Measurements from ENCODE around the gene RNF123. TPM values are rescaled to one million over a fixed set of nuclear protein-coding genes. Genes with fewer than 3 reads are reported as not detected.
A peak's percentile ranks its signal among the peaks of the same experiment; 100 is the strongest.

The RNF123 gene
- total RNA-seq, 4 donors from 2014 or later = 23.4 to 36.2 (median 31.5) TPM

DNA sequence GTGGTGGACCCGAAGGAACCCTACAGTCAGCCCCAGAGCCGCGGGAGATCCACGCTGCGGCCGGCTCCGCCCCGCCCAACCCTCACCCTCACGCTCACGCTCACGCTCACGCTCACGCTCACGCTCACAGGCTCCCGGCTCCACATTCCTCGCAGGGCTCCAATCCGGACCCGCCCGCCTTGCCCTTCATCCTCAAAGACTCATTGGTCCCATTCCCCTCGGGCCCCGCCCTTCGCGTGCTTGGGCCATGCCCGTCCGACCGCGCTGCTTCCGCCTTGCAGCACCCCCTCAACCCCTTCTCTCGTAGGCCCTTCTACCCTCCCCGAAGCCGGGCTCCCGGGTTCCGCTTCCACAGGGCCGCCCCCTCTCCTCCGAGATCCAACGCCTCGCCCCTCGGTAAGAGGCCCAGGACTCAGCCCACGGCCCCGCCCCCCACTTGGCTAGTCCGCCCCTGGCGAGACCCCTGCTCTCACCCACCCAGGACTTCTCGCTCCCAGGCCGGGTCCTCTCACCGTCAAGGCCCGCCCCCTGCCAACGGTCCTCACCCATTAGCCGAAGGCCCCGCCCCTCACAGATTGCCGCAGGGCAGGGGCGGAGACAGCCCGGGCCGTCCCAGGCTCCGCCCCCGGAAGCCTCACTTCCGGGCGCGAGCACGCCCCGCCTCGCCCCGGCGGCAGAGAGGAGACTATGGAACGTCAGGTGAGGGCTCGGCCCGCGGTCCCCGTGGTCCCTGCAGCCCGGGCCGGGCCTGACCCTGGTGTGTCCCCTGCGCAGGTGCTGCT, 15.5 kb upstream of the RNF123 start, which contains the start of gene APEH:
APEH (plus strand) TSS at position 637 of the 782 bp plus-strand sequence; CDS start at position 688, 51 bp downstream.
- Histone ChIP-seq H3K36me3 (peaks cover 21 to 35% (median 33%) of the 10 kb centered on the region in 4 donors), H3K9me3 (no peaks in the 10 kb centered on the region), H3K27me3 (peaks cover 0 to 5% (median 0%) of the 10 kb centered on the region in 4 donors), H3K4me1 (peaks cover 15 to 31% (median 23%) of the 10 kb centered on the region in 4 donors), H3K4me3 (peak within 1 kb of the TSS; percentile 74 to 88 (median 78)), H3K27ac (replicated peaks in 1 of 4) (peak within 1 kb of the TSS; percentile 87 to 94 (median 93))
- TF ChIP-seq POLR2AphosphoS5 (IDR thresholded peaks at IDR 0.05) (peak; percentile 85 to 92), POLR2A (IDR thresholded peaks at IDR 0.05; ENCODE audit: low read depth) (peak; percentile 75), EP300 (IDR thresholded peaks at IDR 0.05) (no peak)
- peak; percentile 98 for DNase-seq (ENCODE audit: extremely low spot score)
- intact Hi-C loops (cut with DNase I) = no loop called here
- WGBS = 0% methylated on average over 22 of the region's 71 CpGs

DNA sequence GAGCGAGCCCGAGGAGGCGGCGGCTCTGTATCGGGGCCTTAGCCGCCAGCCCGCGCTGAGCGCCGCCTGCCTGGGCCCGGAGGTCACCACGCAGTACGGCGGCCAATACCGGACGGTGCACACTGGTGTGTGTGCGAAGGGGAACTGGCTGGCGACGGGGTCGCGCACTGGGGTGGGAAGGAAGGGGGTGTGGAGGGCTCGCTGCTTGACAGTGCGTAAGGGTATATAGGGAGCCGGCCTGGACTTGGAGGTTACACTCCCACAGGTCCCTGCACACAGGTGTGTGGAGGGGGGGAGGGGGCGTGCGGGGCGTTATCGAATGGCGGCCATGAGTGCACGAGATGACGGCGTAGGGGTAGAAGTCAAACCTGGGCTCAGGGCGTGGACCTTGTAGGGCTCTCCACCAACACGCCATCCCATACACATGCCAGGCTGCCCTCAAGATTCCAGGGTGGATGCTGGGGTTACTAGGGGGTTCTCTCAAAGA, 14.8 kb upstream of the RNF123 start:
- H3K27me3 ChIP-seq = no peaks in the 10 kb centered on the region
- H3K4me1 ChIP-seq = peaks cover 15 to 31% (median 23%) of the 10 kb centered on the region in 4 donors
- H3K36me3 ChIP-seq = peaks cover 27 to 41% (median 40%) of the 10 kb centered on the region in 4 donors
- TF ChIP-seq, protein P1, sequence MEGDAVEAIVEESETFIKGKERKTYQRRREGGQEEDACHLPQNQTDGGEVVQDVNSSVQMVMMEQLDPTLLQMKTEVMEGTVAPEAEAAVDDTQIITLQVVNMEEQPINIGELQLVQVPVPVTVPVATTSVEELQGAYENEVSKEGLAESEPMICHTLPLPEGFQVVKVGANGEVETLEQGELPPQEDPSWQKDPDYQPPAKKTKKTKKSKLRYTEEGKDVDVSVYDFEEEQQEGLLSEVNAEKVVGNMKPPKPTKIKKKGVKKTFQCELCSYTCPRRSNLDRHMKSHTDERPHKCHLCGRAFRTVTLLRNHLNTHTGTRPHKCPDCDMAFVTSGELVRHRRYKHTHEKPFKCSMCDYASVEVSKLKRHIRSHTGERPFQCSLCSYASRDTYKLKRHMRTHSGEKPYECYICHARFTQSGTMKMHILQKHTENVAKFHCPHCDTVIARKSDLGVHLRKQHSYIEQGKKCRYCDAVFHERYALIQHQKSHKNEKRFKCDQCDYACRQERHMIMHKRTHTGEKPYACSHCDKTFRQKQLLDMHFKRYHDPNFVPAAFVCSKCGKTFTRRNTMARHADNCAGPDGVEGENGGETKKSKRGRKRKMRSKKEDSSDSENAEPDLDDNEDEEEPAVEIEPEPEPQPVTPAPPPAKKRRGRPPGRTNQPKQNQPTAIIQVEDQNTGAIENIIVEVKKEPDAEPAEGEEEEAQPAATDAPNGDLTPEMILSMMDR (IDR thresholded peaks at IDR 0.05) = peak in 1 of 3 experiments; percentile 6
- no peak for TF ChIP-seq POLR2AphosphoS5 (IDR thresholded peaks at IDR 0.05)
- DNase-seq (ENCODE audit: extremely low spot score) = no peak
- H3K9me3 ChIP-seq = no peaks in the 10 kb centered on the region
- intact Hi-C loops (cut with DNase I) = no loop called here
- H3K4me3 ChIP-seq = peak overlapping the region; percentile 74 to 88 (median 78)
- H3K27ac ChIP-seq (replicated peaks in 1 of 4) = peak overlapping the region; percentile 87 to 94 (median 93)
- 4% methylated on average over 27 of the region's 34 CpGs for WGBS

DNA sequence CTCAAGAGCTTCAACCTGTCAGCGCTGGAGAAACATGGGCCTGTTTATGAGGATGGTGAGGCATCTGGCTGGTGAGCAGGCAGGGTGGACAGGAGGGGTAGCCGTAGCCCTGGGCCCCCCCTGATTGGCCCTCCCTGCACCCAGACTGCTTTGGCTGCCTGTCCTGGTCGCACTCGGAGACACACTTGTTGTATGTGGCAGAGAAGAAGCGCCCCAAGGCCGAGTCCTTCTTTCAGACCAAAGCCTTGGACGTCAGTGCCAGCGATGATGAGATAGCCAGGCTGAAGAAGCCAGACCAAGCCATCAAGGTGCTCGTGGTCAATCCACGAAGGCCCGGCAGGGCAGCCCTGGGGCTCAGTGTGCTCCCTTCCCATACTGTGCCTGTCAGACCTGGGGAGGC, 13.4 kb upstream of the RNF123 start:
- peaks cover 40 to 55% (median 54%) of the 10 kb centered on the region in 4 donors for H3K36me3 ChIP-seq
- 95% methylated on average over 10 of the region's 11 CpGs for whole genome bisulfite sequencing

DNA sequence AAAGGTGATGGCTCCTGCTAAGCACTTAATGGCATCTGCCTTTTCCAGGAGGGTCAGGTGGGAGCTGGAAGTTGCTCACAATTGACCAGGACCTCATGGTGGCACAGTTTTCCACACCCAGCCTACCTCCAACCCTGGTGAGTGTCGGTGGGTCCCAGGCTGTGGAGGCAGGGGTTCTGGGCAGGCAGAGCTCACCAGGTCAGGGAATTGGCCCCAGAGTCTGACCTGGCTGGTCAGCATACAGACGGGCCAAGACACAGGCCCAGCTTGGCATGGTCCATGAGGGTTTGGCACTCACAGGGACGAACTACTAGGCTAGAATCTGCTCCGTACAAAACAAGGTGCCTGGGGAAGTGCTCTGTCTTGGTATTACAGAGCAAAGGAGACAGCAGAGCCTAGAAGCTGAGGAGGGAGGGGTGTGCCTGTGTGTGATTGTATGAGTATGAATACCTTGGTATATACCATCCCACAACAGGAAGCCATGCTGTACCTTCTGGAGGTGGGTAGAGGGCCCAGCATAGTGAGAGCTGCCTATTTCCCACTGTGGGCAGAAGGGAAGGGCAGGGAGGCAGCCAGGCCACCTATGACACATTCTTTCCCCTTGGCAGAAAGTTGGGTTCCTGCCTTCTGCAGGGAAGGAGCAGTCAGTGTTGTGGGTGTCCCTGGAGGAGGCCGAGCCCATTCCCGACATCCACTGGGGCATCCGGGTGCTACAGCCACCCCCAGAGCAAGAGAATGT, 8.7 kb upstream of the RNF123 start:
- DNase-seq (ENCODE audit: extremely low spot score) = no peak
- H3K9me3 ChIP-seq = no peaks in the 10 kb centered on the region
- WGBS = 81% methylated on average over 3 of the region's 7 CpGs
- no peak overlapping the region for H3K27ac ChIP-seq (replicated peaks in 1 of 4)
- intact Hi-C loops (cut with DNase I) = no loop called here
- peaks cover 69 to 98% (median 90%) of the 10 kb centered on the region in 4 donors for H3K36me3 ChIP-seq
- H3K27me3 ChIP-seq = peaks cover 0 to 11% (median 0%) of the 10 kb centered on the region in 4 donors
- peaks cover 0 to 13% (median 2%) of the 10 kb centered on the region in 4 donors for H3K4me1 ChIP-seq
- H3K4me3 ChIP-seq = no peak overlapping the region
- TF ChIP-seq, protein P1 (IDR thresholded peaks at IDR 0.05) = no peak
- TF ChIP-seq POLR2A (IDR thresholded peaks at IDR 0.05; ENCODE audit: low read depth) (no peak), EP300 (IDR thresholded peaks at IDR 0.05) (no peak), POLR2AphosphoS5 (IDR thresholded peaks at IDR 0.05) (no peak)

More for the DNA sequence above, 13.4 kb upstream of the RNF123 start:
- no peaks in the 10 kb centered on the region for H3K9me3 ChIP-seq
- H3K27ac ChIP-seq (replicated peaks in 1 of 4) = no peak overlapping the region
- no peaks in the 10 kb centered on the region for H3K27me3 ChIP-seq
- no peak for DNase-seq (ENCODE audit: extremely low spot score)
- intact Hi-C loops (cut with DNase I) = no loop called here
- peaks cover 15 to 31% (median 23%) of the 10 kb centered on the region in 4 donors for H3K4me1 ChIP-seq
- no peak overlapping the region for H3K4me3 ChIP-seq
- TF ChIP-seq EP300 (IDR thresholded peaks at IDR 0.05) (no peak), POLR2A (IDR thresholded peaks at IDR 0.05; ENCODE audit: low read depth) (no peak), POLR2AphosphoS5 (IDR thresholded peaks at IDR 0.05) (no peak)
- TF ChIP-seq, protein P1 (IDR thresholded peaks at IDR 0.05) = no peak

DNA sequence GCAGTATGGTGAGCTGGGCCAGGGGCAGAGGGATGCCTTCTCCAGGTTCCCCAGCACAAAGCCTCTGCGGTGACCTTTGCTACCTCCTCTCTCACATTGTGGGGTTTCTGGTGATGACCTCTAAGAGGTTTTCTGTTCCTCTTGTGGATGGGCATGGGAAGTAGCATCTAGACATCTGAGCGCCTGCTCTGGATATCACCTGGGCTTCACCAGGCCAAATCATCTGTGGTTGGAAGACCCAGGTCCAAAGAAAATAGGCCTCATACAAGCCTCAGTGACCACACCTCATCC, 8.2 kb upstream of the RNF123 start:
- intact Hi-C loops (cut with DNase I) = no loop called here
- TF ChIP-seq, protein P1 (IDR thresholded peaks at IDR 0.05) = no peak
- DNase-seq (ENCODE audit: extremely low spot score) = no peak
- no peak overlapping the region for H3K27ac ChIP-seq (replicated peaks in 1 of 4)
- peaks cover 0 to 16% (median under 1%) of the 10 kb centered on the region in 4 donors for H3K27me3 ChIP-seq
- no peak overlapping the region for H3K4me3 ChIP-seq
- H3K36me3 ChIP-seq = peaks cover 69 to 92% (median 85%) of the 10 kb centered on the region in 4 donors
- peaks cover 0 to 14% (median 5%) of the 10 kb centered on the region in 4 donors for H3K4me1 ChIP-seq
- no peaks in the 10 kb centered on the region for H3K9me3 ChIP-seq
- 100% methylated on average over 2 of the region's 2 CpGs for WGBS

Data from esophagus muscularis mucosa (tissue), 4 donors.